DOHH2 (cell line): ENCODE measurements around the gene SNAP91.

Experiments used
- H3F3A ChIP-seq: fragments of 200-600 bp; sonication (generic), shearing (Covaris generic); 2 replicates; pipeline ENCODE4 v1.6.0; 2016; ENCODE audit warnings: antibody characterized with exemption, mild to moderate bottlenecking; ENCODE audit not compliant: control insufficient read depth, insufficient read depth
- H3K27ac ChIP-seq: fragments of 200-600 bp; sonication (generic); 2 replicates; pipeline ENCODE4 v1.5.1; 2014; ENCODE audit warnings: low read depth, mild to moderate bottlenecking, low read length, moderate library complexity
- H3K27me3 ChIP-seq: fragments of 200-600 bp; sonication (generic); 2 replicates; pipeline ENCODE4 v1.6.1; 2014; ENCODE audit warnings: mild to moderate bottlenecking, low read length, mixed read lengths; ENCODE audit not compliant: control insufficient read depth
- H3K36me3 ChIP-seq: fragments of 200-600 bp; sonication (generic); 2 replicates; pipeline ENCODE4 v1.6.1; 2014; ENCODE audit warnings: mild to moderate bottlenecking, low read length, moderate library complexity, mixed read lengths; ENCODE audit not compliant: control insufficient read depth
- H3K4me1 ChIP-seq: fragments of 200-600 bp; sonication (generic); 2 replicates; pipeline ENCODE4 v1.6.1; 2014; ENCODE audit warnings: mild to moderate bottlenecking, low read length, mixed read lengths; ENCODE audit not compliant: control insufficient read depth
- H3K4me2 ChIP-seq: fragments of 200-600 bp; sonication (generic); 2 replicates; pipeline ENCODE4 v1.6.0; 2014; ENCODE audit warnings: mild to moderate bottlenecking, low read length, moderate library complexity
- H3K4me3 ChIP-seq: fragments of 200-600 bp; sonication (generic); 2 replicates; pipeline ENCODE4 v1.5.1; 2014; ENCODE audit warnings: mild to moderate bottlenecking, low read length, mixed read lengths
- H3K79me2 ChIP-seq: fragments of 200-600 bp; sonication (generic); 2 replicates; pipeline ENCODE4 v1.6.1; 2014; ENCODE audit warnings: mild to moderate bottlenecking, low read length, mixed read lengths; ENCODE audit not compliant: control insufficient read depth
- H3K9me2 ChIP-seq: fragments of 200-600 bp; sonication (generic); replicated peaks from 2 replicates; pipeline ENCODE4 v1.6.1; 2014; ENCODE audit warnings: mild to moderate bottlenecking, low read length, mixed read lengths; ENCODE audit not compliant: control insufficient read depth
- H3K9me3 ChIP-seq: fragments of 200-600 bp; sonication (generic); 2 replicates; pipeline ENCODE4 v1.6.1; 2014; ENCODE audit warnings: antibody characterized with exemption, low read length, mixed read lengths; ENCODE audit not compliant: control insufficient read depth, insufficient read depth
- H4K20me1 ChIP-seq: fragments of 200-600 bp; sonication (generic); 2 replicates; pipeline ENCODE4 v1.6.0; 2014; ENCODE audit warnings: low read depth, mild to moderate bottlenecking, antibody characterized with exemption, low read length, moderate library complexity; ENCODE audit not compliant: control insufficient read depth, insufficient read depth
- EZH2phosphoT487 ChIP-seq: fragments of 200-600 bp; sonication (generic); IDR thresholded peaks from 2 replicates; pipeline ENCODE4 v1.6.1; 2017; ENCODE audit warnings: borderline replicate concordance, mild to moderate bottlenecking, antibody characterized with exemption, low read length, moderate library complexity, mixed read lengths
- TF ChIP-seq, protein P1 (sequence below): fragments of 200-600 bp; sonication (generic); IDR thresholded peaks from one replicate; pipeline ENCODE4 v1.5.1; 2014; ENCODE audit warnings: antibody characterized with exemption, mild to moderate bottlenecking, low read depth, low read length; ENCODE audit not compliant: poor library complexity, severe bottlenecking

Gene SNAP91

DNA sequence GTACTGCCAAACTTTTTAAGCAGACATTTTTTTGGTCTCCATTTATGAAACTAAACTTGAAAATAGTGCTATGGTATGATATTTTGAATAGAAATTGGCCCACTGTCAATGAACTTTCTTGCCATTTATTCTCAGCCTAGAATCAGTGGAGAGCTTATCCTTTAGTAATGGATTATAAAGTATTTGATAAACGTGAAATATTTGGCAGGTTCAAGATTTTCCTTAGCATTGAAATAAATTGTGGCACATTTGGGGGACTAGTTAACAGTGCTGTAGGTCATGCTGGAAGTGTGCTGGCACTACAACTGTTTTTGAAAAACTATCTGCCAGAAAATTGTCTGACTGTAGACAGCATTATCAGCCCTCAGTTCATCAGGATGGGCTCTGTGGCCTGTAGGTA lies 194.4 kb downstream of the SNAP91 start:
- Histone ChIP-seq H3K4me2 (no peak overlapping the region), H3K36me3 (no peaks in the 10 kb centered on the region), H3K9me3 (no peaks in the 10 kb centered on the region), H3K4me3 (no peak overlapping the region), H3K9me2 (no peaks in the 10 kb centered on the region), H4K20me1 (no peaks in the 10 kb centered on the region), H3F3A (no peaks in the 10 kb centered on the region), H3K79me2 (no peaks in the 10 kb centered on the region), H3K27ac (no peak overlapping the region), H3K4me1 (no peaks in the 10 kb centered on the region; the same call in 1 of the 2 replicates), H3K27me3 (peaks cover 22% of the 10 kb centered on the region)
- TF ChIP-seq EZH2phosphoT487 = no peak
- TF ChIP-seq, protein P1, sequence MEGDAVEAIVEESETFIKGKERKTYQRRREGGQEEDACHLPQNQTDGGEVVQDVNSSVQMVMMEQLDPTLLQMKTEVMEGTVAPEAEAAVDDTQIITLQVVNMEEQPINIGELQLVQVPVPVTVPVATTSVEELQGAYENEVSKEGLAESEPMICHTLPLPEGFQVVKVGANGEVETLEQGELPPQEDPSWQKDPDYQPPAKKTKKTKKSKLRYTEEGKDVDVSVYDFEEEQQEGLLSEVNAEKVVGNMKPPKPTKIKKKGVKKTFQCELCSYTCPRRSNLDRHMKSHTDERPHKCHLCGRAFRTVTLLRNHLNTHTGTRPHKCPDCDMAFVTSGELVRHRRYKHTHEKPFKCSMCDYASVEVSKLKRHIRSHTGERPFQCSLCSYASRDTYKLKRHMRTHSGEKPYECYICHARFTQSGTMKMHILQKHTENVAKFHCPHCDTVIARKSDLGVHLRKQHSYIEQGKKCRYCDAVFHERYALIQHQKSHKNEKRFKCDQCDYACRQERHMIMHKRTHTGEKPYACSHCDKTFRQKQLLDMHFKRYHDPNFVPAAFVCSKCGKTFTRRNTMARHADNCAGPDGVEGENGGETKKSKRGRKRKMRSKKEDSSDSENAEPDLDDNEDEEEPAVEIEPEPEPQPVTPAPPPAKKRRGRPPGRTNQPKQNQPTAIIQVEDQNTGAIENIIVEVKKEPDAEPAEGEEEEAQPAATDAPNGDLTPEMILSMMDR = no peak

DNA sequence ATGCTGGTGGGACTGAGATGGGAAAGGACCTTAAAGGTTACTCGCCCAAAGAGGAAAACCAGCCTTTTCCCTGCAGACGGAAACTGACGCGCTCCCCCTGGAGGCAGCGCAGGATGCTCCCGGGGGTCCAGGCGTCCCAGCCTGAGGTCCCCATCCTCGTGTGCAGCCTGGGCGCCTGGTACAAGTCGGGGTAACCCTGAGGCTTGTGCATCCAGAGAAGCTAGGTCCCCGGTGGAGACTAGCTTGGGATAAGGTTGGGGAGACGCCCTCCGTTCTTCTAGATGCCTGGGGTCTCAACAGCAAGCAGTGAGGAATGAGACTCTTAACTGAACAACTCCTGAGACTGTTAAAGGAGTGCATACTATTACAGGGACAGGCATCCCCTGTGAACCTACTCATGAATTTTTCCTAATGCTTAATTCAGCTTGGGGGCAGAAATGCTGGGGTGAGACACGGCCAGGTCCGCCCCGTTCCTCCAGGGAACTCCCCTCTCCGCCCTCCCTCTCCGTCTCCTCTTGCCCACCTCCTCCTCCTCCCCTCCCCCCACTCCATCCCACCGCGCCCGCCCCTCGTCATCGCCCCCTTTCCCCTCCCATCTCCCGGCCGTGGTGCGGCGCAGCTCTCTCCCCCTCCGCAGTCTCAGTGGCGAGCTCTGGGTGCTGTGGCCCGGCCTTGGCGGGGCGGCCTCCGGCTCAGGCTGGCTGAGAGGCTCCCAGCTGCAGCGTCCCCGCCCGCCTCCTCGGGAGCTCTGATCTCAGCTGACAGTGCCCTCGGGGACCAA lies 196.8 kb downstream of the SNAP91 start, which contains the start of gene PRSS35:
Gene PRSS35, plus strand, starts transcription at position 634 of the 781 bp plus-strand sequence. CDS start 10,908 bp downstream, outside the sequence.
- H3K9me2 ChIP-seq = no peaks in the 10 kb centered on the region
- no peaks in the 10 kb centered on the region for H3K9me3 ChIP-seq
- no peaks in the 10 kb centered on the region for H3K36me3 ChIP-seq
- TF ChIP-seq EZH2phosphoT487 = no peak
- TF ChIP-seq, protein P1 = peak; percentile 69
- H3K4me3 ChIP-seq = no peak within 1 kb of the TSS
- peaks cover 22% of the 10 kb centered on the region for H3K27me3 ChIP-seq
- H3K4me2 ChIP-seq = peak within 1 kb of the TSS; percentile 40
- no peaks in the 10 kb centered on the region for H3K79me2 ChIP-seq
- H4K20me1 ChIP-seq = no peaks in the 10 kb centered on the region
- H3F3A ChIP-seq = no peaks in the 10 kb centered on the region
- H3K27ac ChIP-seq = no peak within 1 kb of the TSS
- no peaks in the 10 kb centered on the region; the same call in 1 of the 2 replicates for H3K4me1 ChIP-seq

DNA sequence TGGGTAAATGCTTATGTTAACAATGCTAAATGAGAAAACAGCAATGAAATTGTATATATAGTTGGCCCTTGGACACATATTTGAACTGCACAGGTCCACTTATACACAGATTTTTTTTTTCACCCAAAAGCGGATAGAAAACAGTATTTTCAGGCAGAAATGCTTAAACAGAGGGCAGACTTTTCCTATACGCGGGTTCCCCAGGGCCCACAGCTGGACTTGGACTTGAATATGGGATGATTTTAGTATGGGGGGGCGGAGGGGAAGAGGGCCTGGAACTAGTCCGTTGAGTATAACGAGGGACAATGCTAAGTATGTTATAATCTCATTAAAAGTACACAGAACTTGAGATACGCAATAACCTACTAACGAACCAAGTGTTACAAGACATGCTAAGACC lies 197.6 kb downstream of the SNAP91 start:
- Histone ChIP-seq H3K27ac (no peak overlapping the region), H3F3A (no peaks in the 10 kb centered on the region), H3K27me3 (peaks cover 22% of the 10 kb centered on the region), H3K4me1 (no peaks in the 10 kb centered on the region; the same call in 1 of the 2 replicates), H3K4me3 (no peak overlapping the region), H3K9me2 (no peaks in the 10 kb centered on the region), H4K20me1 (no peaks in the 10 kb centered on the region), H3K79me2 (no peaks in the 10 kb centered on the region), H3K36me3 (no peaks in the 10 kb centered on the region), H3K4me2 (no peak overlapping the region), H3K9me3 (no peaks in the 10 kb centered on the region)
- TF ChIP-seq, protein P1 = no peak
- no peak for TF ChIP-seq EZH2phosphoT487
